ENCODE measurements around the gene TNFRSF9.
A peak's percentile ranks its signal among the peaks of the same experiment; 100 is the strongest.
"Not testable (repeated sequence)": the region's sequence is repeated elsewhere in the genome, so short reads cannot be mapped to it uniquely, and the experiment has no call there.

The TNFRSF9 gene

GRCh38 chr1:7960867-7961215, 20.2 kb upstream of the TNFRSF9 start:
- H3K27ac ChIP-seq (ENCODE audit: low read depth, low read length) = peak overlapping the region; percentile 34; the same call in 1 of the 2 replicates
- peak overlapping the region; percentile 81 for H3K9ac ChIP-seq (ENCODE audit: low read length)
- H3K36me3 ChIP-seq (ENCODE audit: control insufficient read depth, insufficient read depth, low read length) = peaks cover 30% of the 10 kb centered on the region
- H3K9me3 ChIP-seq (ENCODE audit: control insufficient read depth, insufficient read depth, low read depth, low read length) = no peaks in the 10 kb centered on the region
- peak overlapping the region; percentile 84 for H3K4me3 ChIP-seq (ENCODE audit: low read depth, low read length)
- 0 out of 2 replicates have a peak, but pooled peaks cover 4% of the 10 kb centered on the region for H3K4me1 ChIP-seq (ENCODE audit: control insufficient read depth, insufficient read depth, low read length)
- H3K27me3 ChIP-seq (ENCODE audit: control insufficient read depth, insufficient read depth, low read length) = no peaks in the 10 kb centered on the region

GRCh38 chr1:7960165-7960564, 19.5 kb upstream of the TNFRSF9 start:
- peaks cover 23% of the 10 kb centered on the region for H3K36me3 ChIP-seq (ENCODE audit: control insufficient read depth, insufficient read depth, low read length)
- no peak overlapping the region for H3K9ac ChIP-seq (ENCODE audit: low read length)
- 0 out of 2 replicates have a peak, but pooled peaks cover 4% of the 10 kb centered on the region for H3K4me1 ChIP-seq (ENCODE audit: control insufficient read depth, insufficient read depth, low read length)
- H3K4me3 ChIP-seq (ENCODE audit: low read depth, low read length) = peak overlapping the region; percentile 84; the same call in 1 of the 2 replicates
- no peaks in the 10 kb centered on the region for H3K27me3 ChIP-seq (ENCODE audit: control insufficient read depth, insufficient read depth, low read length)
- no peak overlapping the region for H3K27ac ChIP-seq (ENCODE audit: low read depth, low read length)
- H3K9me3 ChIP-seq (ENCODE audit: control insufficient read depth, insufficient read depth, low read depth, low read length) = no peaks in the 10 kb centered on the region

DNA sequence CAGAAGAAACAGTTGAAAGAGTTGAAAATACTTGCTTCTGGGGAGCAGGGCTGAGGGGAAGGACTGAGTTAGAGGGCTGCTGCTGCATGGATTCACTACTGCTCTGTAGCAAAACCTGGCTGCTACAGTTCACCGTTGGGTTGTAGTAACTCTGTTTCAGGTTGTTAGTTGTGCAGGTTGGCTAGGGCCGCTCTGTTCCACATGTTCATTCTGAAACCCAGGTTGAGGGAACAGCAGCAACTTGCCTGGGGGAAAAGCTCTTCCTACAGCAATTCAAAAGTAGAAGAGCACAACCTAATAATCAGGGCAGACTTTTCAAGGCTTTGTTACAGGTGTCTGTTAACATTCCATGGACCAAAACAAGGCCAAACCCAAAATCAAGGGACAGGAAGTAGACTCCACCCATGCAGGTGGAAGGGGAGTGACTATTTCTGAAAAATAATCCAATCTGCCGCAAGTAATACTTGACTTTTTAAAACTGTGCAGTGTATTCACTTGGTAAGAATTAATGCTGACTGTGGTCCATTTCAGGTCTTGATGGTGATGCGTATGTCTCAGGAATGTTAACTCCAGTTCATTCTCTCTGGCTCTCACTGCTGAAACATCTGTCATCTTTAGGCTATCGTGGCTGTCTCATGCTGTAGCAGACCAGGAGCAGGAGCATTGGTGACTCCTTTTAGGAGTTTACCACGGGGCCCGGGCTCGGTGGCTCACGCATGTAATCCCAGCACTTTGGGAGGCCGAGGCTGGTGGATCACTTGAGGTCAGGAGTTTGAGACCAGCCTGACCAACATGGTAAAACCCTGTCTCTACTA, 15.8 kb upstream of the TNFRSF9 start:
- Histone ChIP-seq H3K27me3 (ENCODE audit: control insufficient read depth, insufficient read depth, low read length) (no peaks in the 10 kb centered on the region), H3K27ac (ENCODE audit: low read depth, low read length) (no peak overlapping the region)

DNA sequence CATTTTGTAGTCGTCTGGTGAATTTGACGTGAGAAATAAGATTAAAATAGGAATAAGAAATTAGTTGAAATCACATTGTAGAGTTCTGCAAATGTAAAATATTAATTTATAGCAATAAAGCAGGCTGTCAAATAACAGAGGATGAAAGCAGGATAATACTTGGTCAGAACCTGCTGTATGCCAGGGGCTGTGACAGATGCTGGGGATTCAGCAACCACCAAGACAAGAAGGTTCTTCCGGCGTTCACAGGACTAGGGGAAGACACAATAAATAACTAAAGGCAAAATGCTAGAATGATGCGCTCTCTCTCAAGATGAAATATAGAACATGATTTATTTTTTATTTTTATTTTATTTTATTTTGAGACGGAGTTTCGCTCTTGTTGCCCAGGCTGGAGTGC, 14.0 kb upstream of the TNFRSF9 start:
- H3K27me3 ChIP-seq (ENCODE audit: control insufficient read depth, insufficient read depth, low read length) = no peaks in the 10 kb centered on the region
- no peak overlapping the region for H3K9ac ChIP-seq (ENCODE audit: low read length)
- peaks cover 5% of the 10 kb centered on the region for H3K9me3 ChIP-seq (ENCODE audit: control insufficient read depth, insufficient read depth, low read depth, low read length)
- peak overlapping the region; percentile 53; the same call in 1 of the 2 replicates for H3K4me3 ChIP-seq (ENCODE audit: low read depth, low read length)
- H3K27ac ChIP-seq (ENCODE audit: low read depth, low read length) = no peak overlapping the region
- no peaks in the 10 kb centered on the region for H3K36me3 ChIP-seq (ENCODE audit: control insufficient read depth, insufficient read depth, low read length)
- no peaks in the 10 kb centered on the region for H3K4me1 ChIP-seq (ENCODE audit: control insufficient read depth, insufficient read depth, low read length)

More for the DNA sequence above, 15.8 kb upstream of the TNFRSF9 start:
- no peaks in the 10 kb centered on the region for H3K36me3 ChIP-seq (ENCODE audit: control insufficient read depth, insufficient read depth, low read length)
- H3K4me3 ChIP-seq (ENCODE audit: low read depth, low read length) = no peak overlapping the region
- H3K9ac ChIP-seq (ENCODE audit: low read length) = no peak overlapping the region
- H3K4me1 ChIP-seq (ENCODE audit: control insufficient read depth, insufficient read depth, low read length) = 0 out of 2 replicates have a peak, but pooled peaks cover 4% of the 10 kb centered on the region
- H3K9me3 ChIP-seq (ENCODE audit: control insufficient read depth, insufficient read depth, low read depth, low read length) = peaks cover 2% of the 10 kb centered on the region

DNA sequence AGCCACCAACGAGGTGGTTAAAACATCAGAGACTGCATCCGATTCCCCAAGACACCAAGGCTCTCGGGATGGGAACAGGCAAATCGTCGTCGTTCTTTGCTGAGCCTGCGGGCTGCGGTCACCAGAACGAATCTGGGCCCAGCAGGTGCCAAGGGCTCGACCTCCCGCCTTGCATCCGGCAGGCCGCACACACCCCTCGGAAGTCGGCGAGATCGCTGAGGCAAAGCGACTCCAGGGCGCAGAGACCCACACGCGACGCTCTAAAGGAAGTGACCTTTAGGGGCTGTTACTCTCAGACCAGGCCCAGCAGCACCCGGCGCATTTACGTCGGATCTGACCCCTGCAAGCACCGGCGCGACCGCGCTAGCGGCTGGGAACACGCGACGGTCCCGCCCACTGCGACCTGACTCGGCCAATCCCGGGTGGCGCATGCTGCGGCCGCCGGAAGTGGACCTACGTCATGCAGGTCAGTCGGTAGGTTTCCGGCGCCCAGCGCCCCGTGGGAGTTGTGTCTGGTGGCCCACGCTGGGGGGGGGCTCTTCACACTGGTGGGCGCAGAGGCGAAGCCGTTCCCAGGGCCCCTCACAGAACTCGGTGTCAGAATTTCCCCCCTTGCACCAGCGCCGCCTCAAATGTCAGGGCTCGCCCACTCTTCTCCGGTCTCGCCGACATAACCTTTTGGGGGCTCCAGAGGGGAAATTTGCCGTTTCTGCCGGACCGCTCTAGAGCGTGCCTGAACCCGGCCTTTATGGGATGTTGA, 13.4 kb upstream of the TNFRSF9 start:
- Histone ChIP-seq H3K27ac (ENCODE audit: low read depth, low read length) (no peak overlapping the region), H3K4me3 (ENCODE audit: low read depth, low read length) (peak overlapping the region; percentile 53; the same call in 1 of the 2 replicates), H3K9me3 (ENCODE audit: control insufficient read depth, insufficient read depth, low read depth, low read length) (peaks cover 5% of the 10 kb centered on the region), H3K27me3 (ENCODE audit: control insufficient read depth, insufficient read depth, low read length) (no peaks in the 10 kb centered on the region), H3K36me3 (ENCODE audit: control insufficient read depth, insufficient read depth, low read length) (no peaks in the 10 kb centered on the region), H3K9ac (ENCODE audit: low read length) (no peak overlapping the region), H3K4me1 (ENCODE audit: control insufficient read depth, insufficient read depth, low read length) (no peaks in the 10 kb centered on the region)

DNA sequence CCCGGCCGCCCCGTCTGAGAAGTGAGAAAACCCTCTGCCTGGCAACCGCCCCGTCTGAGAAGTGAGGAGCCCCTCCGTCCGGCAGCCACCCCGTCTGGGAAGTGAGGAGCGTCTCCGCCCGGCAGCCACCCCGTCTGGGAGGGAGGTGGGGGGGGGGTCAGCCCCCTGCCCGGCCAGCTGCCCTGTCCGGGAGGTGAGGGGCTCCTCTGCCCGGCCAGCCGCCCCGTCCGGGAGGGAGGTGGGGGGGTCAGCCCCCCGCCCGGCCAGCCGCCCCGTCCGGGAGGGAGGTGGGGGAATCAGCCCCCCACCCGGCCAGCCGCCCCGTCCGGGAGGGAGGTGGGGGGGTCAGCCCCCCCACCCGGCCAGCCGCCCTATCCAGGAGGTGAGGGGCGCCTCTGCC, 12.2 kb upstream of the TNFRSF9 start:
- not testable (repeated sequence) for H3K27me3 ChIP-seq (ENCODE audit: control insufficient read depth, insufficient read depth, low read length); H3K4me1 ChIP-seq (ENCODE audit: control insufficient read depth, insufficient read depth, low read length); H3K36me3 ChIP-seq (ENCODE audit: control insufficient read depth, insufficient read depth, low read length); H3K9ac ChIP-seq (ENCODE audit: low read length); H3K9me3 ChIP-seq (ENCODE audit: control insufficient read depth, insufficient read depth, low read depth, low read length); H3K27ac ChIP-seq (ENCODE audit: low read depth, low read length); H3K4me3 ChIP-seq (ENCODE audit: low read depth, low read length)

GRCh38 chr1:7948960-7949359, 8.3 kb upstream of the TNFRSF9 start:
- peaks cover 5% of the 10 kb centered on the region for H3K9me3 ChIP-seq (ENCODE audit: control insufficient read depth, insufficient read depth, low read depth, low read length)
- no peak overlapping the region for H3K27ac ChIP-seq (ENCODE audit: low read depth, low read length)
- H3K36me3 ChIP-seq (ENCODE audit: control insufficient read depth, insufficient read depth, low read length) = no peaks in the 10 kb centered on the region
- 0 out of 2 replicates have a peak, but pooled peaks cover under 1% of the 10 kb centered on the region for H3K27me3 ChIP-seq (ENCODE audit: control insufficient read depth, insufficient read depth, low read length)
- no peak overlapping the region for H3K9ac ChIP-seq (ENCODE audit: low read length)
- H3K4me3 ChIP-seq (ENCODE audit: low read depth, low read length) = no peak overlapping the region
- no peaks in the 10 kb centered on the region for H3K4me1 ChIP-seq (ENCODE audit: control insufficient read depth, insufficient read depth, low read length)

DNA sequence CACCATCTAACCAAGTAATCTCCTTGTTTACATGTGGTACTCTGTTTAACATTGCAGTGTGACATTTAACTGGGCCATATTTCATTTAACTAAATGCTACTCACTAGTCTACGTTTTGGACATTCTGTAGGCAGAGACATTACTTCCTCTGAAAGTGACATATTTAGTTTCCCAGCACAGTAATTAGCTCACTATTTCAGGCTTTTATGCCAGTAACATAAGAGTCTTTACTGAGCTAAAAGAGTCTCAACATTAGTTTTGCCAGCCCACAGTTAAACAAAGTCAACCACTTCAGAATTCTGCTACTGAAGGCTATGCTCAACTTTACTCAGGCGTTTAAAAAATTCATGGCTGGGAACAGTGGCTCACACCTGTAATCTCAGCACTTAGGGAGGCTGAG, 2.6 kb upstream of the TNFRSF9 start:
- H3K4me3 ChIP-seq (ENCODE audit: low read depth, low read length) = no peak overlapping the region
- H3K4me1 ChIP-seq (ENCODE audit: control insufficient read depth, insufficient read depth, low read length) = peaks cover 6% of the 10 kb centered on the region; the same call in 1 of the 2 replicates
- no peaks in the 10 kb centered on the region for H3K9me3 ChIP-seq (ENCODE audit: control insufficient read depth, insufficient read depth, low read depth, low read length)
- no peaks in the 10 kb centered on the region for H3K36me3 ChIP-seq (ENCODE audit: control insufficient read depth, insufficient read depth, low read length)
- no peak overlapping the region for H3K27ac ChIP-seq (ENCODE audit: low read depth, low read length)
- H3K27me3 ChIP-seq (ENCODE audit: control insufficient read depth, insufficient read depth, low read length) = peaks cover 46% of the 10 kb centered on the region
- no peak overlapping the region for H3K9ac ChIP-seq (ENCODE audit: low read length)

DNA sequence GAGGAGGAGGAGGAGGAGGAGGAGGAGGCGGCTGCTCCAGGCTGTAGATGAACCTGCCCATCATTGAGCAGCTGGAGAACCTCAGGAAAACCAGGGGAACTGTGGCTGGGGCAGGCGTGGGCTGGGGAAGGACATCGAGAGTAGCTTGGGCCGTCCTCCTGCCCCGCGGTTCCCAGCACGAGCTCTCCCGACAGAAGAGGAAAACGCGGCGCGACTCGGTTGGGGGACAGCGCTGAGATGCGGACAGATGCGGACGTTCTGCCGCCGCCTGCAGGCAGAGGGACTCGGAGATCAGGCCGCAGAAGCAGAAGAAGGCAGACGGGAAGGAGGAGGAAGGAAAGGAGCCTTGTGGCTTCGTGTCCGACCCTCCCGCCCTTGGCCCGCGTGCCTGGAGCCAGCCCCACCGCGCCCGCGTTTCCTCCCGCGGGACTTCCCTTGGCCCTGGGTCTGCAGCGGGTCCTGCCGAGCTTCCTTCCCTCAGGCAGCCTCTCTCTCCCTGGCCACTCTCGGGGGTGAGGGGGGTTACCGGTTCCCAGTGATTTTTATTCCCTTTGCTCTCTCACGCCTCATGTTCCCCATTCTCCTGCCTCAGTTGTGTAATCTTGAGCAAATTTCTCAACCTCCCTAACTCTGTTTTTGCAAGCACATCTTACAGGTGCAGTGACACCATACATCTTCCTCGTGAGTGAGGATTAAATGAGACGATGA, 1.7 kb upstream of the TNFRSF9 start:
- Histone ChIP-seq H3K9me3 (ENCODE audit: control insufficient read depth, insufficient read depth, low read depth, low read length) (no peaks in the 10 kb centered on the region), H3K4me1 (ENCODE audit: control insufficient read depth, insufficient read depth, low read length) (peaks cover 9% of the 10 kb centered on the region; the same call in 1 of the 2 replicates), H3K36me3 (ENCODE audit: control insufficient read depth, insufficient read depth, low read length) (no peaks in the 10 kb centered on the region), H3K4me3 (ENCODE audit: low read depth, low read length) (peak overlapping the region; percentile 14; the same call in 1 of the 2 replicates), H3K27me3 (ENCODE audit: control insufficient read depth, insufficient read depth, low read length) (peaks cover 46% of the 10 kb centered on the region), H3K27ac (ENCODE audit: low read depth, low read length) (no peak overlapping the region), H3K9ac (ENCODE audit: low read length) (no peak overlapping the region)

GRCh38 chr1:7941437-7941793, 776 bp upstream of the TNFRSF9 start:
- Histone ChIP-seq H3K36me3 (ENCODE audit: control insufficient read depth, insufficient read depth, low read length) (no peaks in the 10 kb centered on the region), H3K27me3 (ENCODE audit: control insufficient read depth, insufficient read depth, low read length) (peaks cover 46% of the 10 kb centered on the region), H3K9me3 (ENCODE audit: control insufficient read depth, insufficient read depth, low read depth, low read length) (no peaks in the 10 kb centered on the region), H3K9ac (ENCODE audit: low read length) (no peak overlapping the region), H3K27ac (ENCODE audit: low read depth, low read length) (no peak overlapping the region), H3K4me1 (ENCODE audit: control insufficient read depth, insufficient read depth, low read length) (peaks cover 9% of the 10 kb centered on the region; the same call in 1 of the 2 replicates), H3K4me3 (ENCODE audit: low read depth, low read length) (no peak overlapping the region)

Measured in HUES6 (cell line).